Measurements from ENCODE around the gene SLC22A23. TPM values are rescaled to one million over a fixed set of nuclear protein-coding genes. Genes with fewer than 3 reads are reported as not detected.
A peak's percentile ranks its signal among the peaks of the same experiment; 100 is the strongest.

Gene SLC22A23
- total RNA-seq, 1 donor from 2014 or later = 14.6 TPM

GRCh38 chr6:3356824-3357420 lies 99.9 kb downstream of the SLC22A23 start:
- no peaks in the 10 kb centered on the region for H3K9me3 Mint-ChIP-seq
- peak overlapping the region; percentile 78 for H3K4me3 Mint-ChIP-seq
- H3K4me1 Mint-ChIP-seq = peaks cover 84% of the 10 kb centered on the region
- no peaks in the 10 kb centered on the region for H3K36me3 Mint-ChIP-seq (ENCODE audit: low read depth)
- no peak for TF ChIP-seq CTCF (conservative IDR thresholded peaks at IDR 0.05)
- H3K27me3 Mint-ChIP-seq (ENCODE audit: low read depth) = no peaks in the 10 kb centered on the region
- no peak overlapping the region for H3K27ac Mint-ChIP-seq (ENCODE audit: unreplicated experiment)
- DNase-seq (ENCODE audit: low read depth, low spot score) = no peak

- TF ChIP-seq CTCF (conservative IDR thresholded peaks at IDR 0.05) = no peak
- no peaks in the 10 kb centered on the region for H3K9me3 Mint-ChIP-seq
- peak overlapping the region; percentile 78 for H3K4me3 Mint-ChIP-seq
- peak overlapping the region; percentile 81 for H3K27ac Mint-ChIP-seq (ENCODE audit: unreplicated experiment)
- peaks cover 86% of the 10 kb centered on the region for H3K4me1 Mint-ChIP-seq
- no peaks in the 10 kb centered on the region for H3K36me3 Mint-ChIP-seq (ENCODE audit: low read depth)
- no peaks in the 10 kb centered on the region for H3K27me3 Mint-ChIP-seq (ENCODE audit: low read depth)
- peak; percentile 53 for DNase-seq (ENCODE audit: low read depth, low spot score)
Measured at GRCh38 chr6:3356056-3356823, 100.6 kb downstream of the SLC22A23 start.

- H3K9me3 Mint-ChIP-seq = no peaks in the 10 kb centered on the region
- peaks cover 91% of the 10 kb centered on the region for H3K4me1 Mint-ChIP-seq
- peak overlapping the region; percentile 84 for H3K4me3 Mint-ChIP-seq
- no peaks in the 10 kb centered on the region for H3K36me3 Mint-ChIP-seq (ENCODE audit: low read depth)
- no peak for TF ChIP-seq CTCF (conservative IDR thresholded peaks at IDR 0.05)
- no peak for DNase-seq (ENCODE audit: low read depth, low spot score)
- no peaks in the 10 kb centered on the region for H3K27me3 Mint-ChIP-seq (ENCODE audit: low read depth)
- peak overlapping the region; percentile 95 for H3K27ac Mint-ChIP-seq (ENCODE audit: unreplicated experiment)
Measured at GRCh38 chr6:3355358-3356055, 101.3 kb downstream of the SLC22A23 start.

- Mint-ChIP-seq H3K9me3 (no peaks in the 10 kb centered on the region), H3K4me3 (peak overlapping the region; percentile 84), H3K4me1 (peaks cover 93% of the 10 kb centered on the region), H3K36me3 (ENCODE audit: low read depth) (no peaks in the 10 kb centered on the region), H3K27me3 (ENCODE audit: low read depth) (no peaks in the 10 kb centered on the region), H3K27ac (ENCODE audit: unreplicated experiment) (peak overlapping the region; percentile 95)
- DNase-seq (ENCODE audit: low read depth, low spot score) = no peak
- no peak for TF ChIP-seq CTCF (conservative IDR thresholded peaks at IDR 0.05)
Measured at GRCh38 chr6:3355011-3355357, 101.9 kb downstream of the SLC22A23 start.

- H3K36me3 Mint-ChIP-seq (ENCODE audit: low read depth) = no peaks in the 10 kb centered on the region
- H3K4me3 Mint-ChIP-seq = peak overlapping the region; percentile 37
- H3K27ac Mint-ChIP-seq (ENCODE audit: unreplicated experiment) = no peak overlapping the region
Measured at GRCh38 chr6:3353939-3354338, 102.9 kb downstream of the SLC22A23 start.

More at GRCh38 chr6:3353939-3354338, 102.9 kb downstream of the SLC22A23 start:
- no peaks in the 10 kb centered on the region for H3K9me3 Mint-ChIP-seq
- peaks cover 94% of the 10 kb centered on the region for H3K4me1 Mint-ChIP-seq
- DNase-seq (ENCODE audit: low read depth, low spot score) = no peak
- no peak for TF ChIP-seq CTCF (conservative IDR thresholded peaks at IDR 0.05)
- no peaks in the 10 kb centered on the region for H3K27me3 Mint-ChIP-seq (ENCODE audit: low read depth)
